H1 (cell line): ENCODE results near the gene ACP4. TPM values are rescaled to one million over a fixed set of nuclear protein-coding genes. Genes with fewer than 3 reads are reported as not detected.

ENCODE experiments used
- ATF2 ChIP-seq: IDR thresholded peaks from 2 replicates; pipeline ENCODE4 v1.6.1; 2012; ENCODE audit warnings: low read length, inconsistent platforms
- SP1 ChIP-seq: IDR thresholded peaks from 2 replicates; pipeline ENCODE4 v1.6.1; 2011; ENCODE audit warnings: low read depth, low read length
- SUZ12 ChIP-seq: fragments of 200-600 bp; sonication (generic); IDR thresholded peaks from 2 replicates; pipeline ENCODE4 v1.6.1; 2012; ENCODE audit warnings: mild to moderate bottlenecking, inconsistent platforms, low read length, moderate library complexity, mixed read lengths
- polyA plus RNA-seq, 7 experiments: library from polyadenylated mRNA; depleted of rRNA in 3 of 7; stranded (reverse) in 5 of 7; unstranded in 2 of 7; fragments of >200 nt in 5 of 7; fragments of 200-250 nt in 2 of 7; gene quantifications; 1 replicate in 5 of 7; 2 replicates in 1 of 7; 4 replicates in 1 of 7; pipeline versions ENCODE4 v1.2.1 to v1.2.3, GENCODE V29; 2011 to 2013; ENCODE audit warnings: missing spikeins in 2 of 7, mixed read lengths in 2 of 7
- total RNA-seq: library from RNA; stranded (reverse); fragmentation: NEBNext Ultra II Directional; extraction: Animal tissue kit (Norgen Biotek cat#: 25700); gene quantifications from 2 replicates; pipeline ENCODE4 v1.2.1, GENCODE V29; 2021

The ACP4 gene
- total and polyA plus RNA-seq, 2 of the 8 experiments (the other 6 are each of a cell fraction or from before 2014, with no cell fraction given), result not detected

GRCh38 chr19:50827476-50827875 is 37.3 kb downstream of the ACP4 start (continued):
- no peak for TF ChIP-seq ATF2
- TF ChIP-seq SUZ12, result no peak
- no peak for TF ChIP-seq SP1
